NAMALWA (cell line): ENCODE data around the gene TRPC6.
"Not testable (repeated sequence)": the region's sequence is repeated elsewhere in the genome, so short reads cannot be mapped to it uniquely, and the experiment has no call there.

ENCODE experiments used
- DNase-seq: peaks from one replicate; pipeline ENCODE4 v3.0.0-alpha.2; 2015; ENCODE audit warnings: low spot score

TRPC6 gene

GRCh38 chr11:101521821-101522220 lies 62.0 kb downstream of the TRPC6 start:
- no peak for DNase-seq

GRCh38 chr11:101516546-101516945 lies 67.3 kb downstream of the TRPC6 start:
- no peak for DNase-seq

- no peak for DNase-seq
Observed at GRCh38 chr11:101511065-101511464, 72.7 kb downstream of the TRPC6 start.

- DNase-seq: no peak
Observed at GRCh38 chr11:101510591-101510990, 73.2 kb downstream of the TRPC6 start.

- DNase-seq: no peak
Observed at GRCh38 chr11:101509922-101510321, 73.9 kb downstream of the TRPC6 start.

GRCh38 chr11:101508370-101508769 lies 75.4 kb downstream of the TRPC6 start:
- peak; percentile 45 for DNase-seq

- DNase-seq: no peak
Observed at GRCh38 chr11:101498891-101499290, 84.9 kb downstream of the TRPC6 start.

GRCh38 chr11:101497291-101497690 lies 86.5 kb downstream of the TRPC6 start:
- no peak for DNase-seq

GRCh38 chr11:101487775-101488174 lies 96.0 kb downstream of the TRPC6 start:
- no peak for DNase-seq

GRCh38 chr11:101482556-101483124 lies 101.2 kb downstream of the TRPC6 start:
- DNase-seq: no peak

- no peak for DNase-seq
Observed at GRCh38 chr11:101478587-101479369, 105.0 kb downstream of the TRPC6 start.

- no peak for DNase-seq
Observed at GRCh38 chr11:101477926-101478325, 105.9 kb downstream of the TRPC6 start.

GRCh38 chr11:101476191-101476590 lies 107.6 kb downstream of the TRPC6 start:
- no peak for DNase-seq

GRCh38 chr11:101475699-101476098 lies 108.1 kb downstream of the TRPC6 start:
- DNase-seq: no peak

- no peak for DNase-seq
Observed at GRCh38 chr11:101474666-101475065, 109.1 kb downstream of the TRPC6 start.

GRCh38 chr11:101470881-101471520 lies 112.8 kb downstream of the TRPC6 start:
- no peak for DNase-seq

GRCh38 chr11:101470419-101470818 lies 113.4 kb downstream of the TRPC6 start:
- no peak for DNase-seq

- no peak for DNase-seq
Observed at GRCh38 chr11:101466352-101466751, 117.5 kb downstream of the TRPC6 start.

- DNase-seq: not testable (repeated sequence)
Observed at GRCh38 chr11:101464388-101464787, 119.4 kb downstream of the TRPC6 start.

- DNase-seq: no peak
Observed at GRCh38 chr11:101459020-101459419, 124.8 kb downstream of the TRPC6 start.

- no peak for DNase-seq
Observed at GRCh38 chr11:101458161-101458560, 125.6 kb downstream of the TRPC6 start.

GRCh38 chr11:101456812-101457211 lies 127.0 kb downstream of the TRPC6 start:
- peak; percentile 42 for DNase-seq

- no peak for DNase-seq
Observed at GRCh38 chr11:101453682-101454081, 130.1 kb downstream of the TRPC6 start.
